ENCODE measurements around the gene PCDH10.

GRCh38 chr4:133143775-133144430, 5.2 kb upstream of the PCDH10 start:
- TF ChIP-seq ATF2 (IDR thresholded peaks at IDR 0.05; ENCODE audit: low read length) (no peak), MTA2 (IDR thresholded peaks at IDR 0.05; ENCODE audit: low read depth) (no peak), POLR2A (IDR thresholded peaks at IDR 0.05; ENCODE audit: low read depth, low read length) (no peak), CTCF (IDR thresholded peaks at IDR 0.05 in 2 of 3, conservative IDR thresholded peaks at IDR 0.05 in 1 of 3; ENCODE audit: control insufficient read depth in 2 of 3, extremely low read depth in 1 of 3, insufficient read depth in 1 of 3, low read depth in 3 of 3, low read length in 3 of 3) (no peak), KLF5 (IDR thresholded peaks at IDR 0.05; ENCODE audit: partially characterized antibody) (no peak), NFIC (IDR thresholded peaks at IDR 0.05; ENCODE audit: low read depth, low read length) (no peak), BCL3 (IDR thresholded peaks at IDR 0.05; ENCODE audit: borderline replicate concordance, insufficient read depth, low read depth, low read length, poor library complexity, severe bottlenecking) (no peak), FOXM1 (IDR thresholded peaks at IDR 0.05; ENCODE audit: low read depth, low read length) (no peak), FOS (IDR thresholded peaks at IDR 0.05; ENCODE audit: borderline replicate concordance, extremely low read depth, insufficient read length) (no peak), RCOR1 (conservative IDR thresholded peaks at IDR 0.05; ENCODE audit: low read depth, low read length) (no peak), EZH2 (IDR thresholded peaks at IDR 0.05; ENCODE audit: borderline replicate concordance, control insufficient read depth, low read depth, low read length) (no peak), MXI1 (IDR thresholded peaks at IDR 0.05; ENCODE audit: low read depth, low read length) (no peak), HDAC6 (IDR thresholded peaks at IDR 0.05; ENCODE audit: unreplicated experiment) (no peak)
